Activated T-cell treated with anti-CD3 and anti-CD28 coated beads for 4 hours (primary cell): ENCODE measurements around the gene PLVAP.

Experiments used
- DNase-seq: peaks from one replicate; pipeline ENCODE4 v3.0.0-alpha.2; 2020

The PLVAP gene

GRCh38 chr19:17319473-17320238 is 57.5 kb downstream of the PLVAP start:
- no peak for DNase-seq

GRCh38 chr19:17318966-17319365 is 58.2 kb downstream of the PLVAP start:
- no peak for DNase-seq

GRCh38 chr19:17314007-17314593 is 63.0 kb downstream of the PLVAP start:
- DNase-seq = no peak

- no peak for DNase-seq
Measured at GRCh38 chr19:17312189-17313113, 64.7 kb downstream of the PLVAP start.

- no peak for DNase-seq
Measured at GRCh38 chr19:17311455-17312188, 65.5 kb downstream of the PLVAP start.

GRCh38 chr19:17309965-17310461 is 67.1 kb downstream of the PLVAP start:
- no peak for DNase-seq

GRCh38 chr19:17309198-17309964 is 67.8 kb downstream of the PLVAP start, which contains the start of gene DDA1:
Gene DDA1 (plus strand): TSS chr19:17309563. CDS start chr19:17309655, 92 bp downstream.
- peak; percentile 97 for DNase-seq

- no peak for DNase-seq
Measured at GRCh38 chr19:17307876-17308377, 69.2 kb downstream of the PLVAP start.

GRCh38 chr19:17306285-17306714 is 70.8 kb downstream of the PLVAP start:
- no peak for DNase-seq

- DNase-seq = peak; percentile 83
Measured at GRCh38 chr19:17305517-17306284, 71.4 kb downstream of the PLVAP start, which contains the start of gene MRPL34. Gene MRPL34 (plus strand): TSS chr19:17305872. CDS start chr19:17305893, 21 bp downstream.

- DNase-seq = no peak
Measured at GRCh38 chr19:17305216-17305516, 72.0 kb downstream of the PLVAP start.

GRCh38 chr19:17304386-17305215 is 72.5 kb downstream of the PLVAP start:
- DNase-seq = no peak

- no peak for DNase-seq
Measured at GRCh38 chr19:17303940-17304267, 73.2 kb downstream of the PLVAP start.

GRCh38 chr19:17303167-17303939 is 73.8 kb downstream of the PLVAP start, which contains the start of gene ABHD8:
Gene ABHD8 (minus strand): TSS chr19:17303425. CDS start chr19:17301616, 1,809 bp downstream.
- DNase-seq = peak; percentile 88

GRCh38 chr19:17302391-17303166 is 74.6 kb downstream of the PLVAP start:
- peak; percentile 34 for DNase-seq
